GM19468 (cell line): ENCODE results near the gene NRXN2.

Experiments used
- ATAC-seq: cut with Tn5 transposase; IDR thresholded peaks from one replicate; pipeline ENCODE4 v1.9.1; 2021; ENCODE audit warnings: mild to moderate bottlenecking, moderate library complexity, moderate number of reproducible peaks; ENCODE audit not compliant: unreplicated experiment; ENCODE audit errors: extremely low read depth

NRXN2 gene

GRCh38 chr11:64619811-64620380 is 103.1 kb downstream of the NRXN2 start:
- no peak for ATAC-seq

- no peak for ATAC-seq
Observed at GRCh38 chr11:64619196-64619595, 103.8 kb downstream of the NRXN2 start.

GRCh38 chr11:64616817-64617216 is 106.2 kb downstream of the NRXN2 start:
- no peak for ATAC-seq

GRCh38 chr11:64614917-64615316 is 108.1 kb downstream of the NRXN2 start:
- no peak for ATAC-seq

GRCh38 chr11:64613648-64614047 is 109.3 kb downstream of the NRXN2 start:
- no peak for ATAC-seq

- no peak for ATAC-seq
Observed at GRCh38 chr11:64611869-64612646, 110.9 kb downstream of the NRXN2 start.

- ATAC-seq = no peak
Observed at GRCh38 chr11:64611176-64611575, 111.8 kb downstream of the NRXN2 start.

GRCh38 chr11:64610596-64610995 is 112.4 kb downstream of the NRXN2 start:
- ATAC-seq = no peak

- no peak for ATAC-seq
Observed at GRCh38 chr11:64609436-64610047, 113.5 kb downstream of the NRXN2 start.

GRCh38 chr11:64608636-64609035 is 114.4 kb downstream of the NRXN2 start:
- ATAC-seq = no peak

- no peak for ATAC-seq
Observed at GRCh38 chr11:64608046-64608445, 115.0 kb downstream of the NRXN2 start.

- ATAC-seq = no peak
Observed at GRCh38 chr11:64607381-64607985, 115.5 kb downstream of the NRXN2 start.

GRCh38 chr11:64606796-64607380 is 116.1 kb downstream of the NRXN2 start:
- no peak for ATAC-seq

- ATAC-seq = no peak
Observed at GRCh38 chr11:64605656-64606585, 117.1 kb downstream of the NRXN2 start.

GRCh38 chr11:64605244-64605560 is 117.8 kb downstream of the NRXN2 start:
- no peak for ATAC-seq

GRCh38 chr11:64604458-64605243 is 118.3 kb downstream of the NRXN2 start:
- ATAC-seq = no peak

GRCh38 chr11:64603411-64604110 is 119.4 kb downstream of the NRXN2 start:
- ATAC-seq = no peak

GRCh38 chr11:64602466-64603070 is 120.4 kb downstream of the NRXN2 start:
- no peak for ATAC-seq
